CD4-positive, CD25-positive, alpha-beta regulatory T cell (primary cell): Measurements from ENCODE around the gene PUDP. TPM values are rescaled to one million over a fixed set of nuclear protein-coding genes. Genes with fewer than 3 reads are reported as not detected.
A peak's percentile ranks its signal among the peaks of the same experiment; 100 is the strongest.

Experiments used
- ATAC-seq, 2 donors: fragments of 150-1000 bp; cut with Tn5 transposase; one replicate each; pipeline ENCODE4 v1.10.0; 2021; ENCODE audit warnings: low read depth in 2 of 2, moderate number of reproducible peaks in 2 of 2, moderate library complexity in 1 of 2
- DNase-seq, 3 donors: peaks; one replicate each; pipeline versions ENCODE4 v3.0.0 to v3.0.0-alpha.2; 2012 to 2022; ENCODE audit warnings: mixed read lengths in 1 of 3
- H3K27ac ChIP-seq: one replicate; pipeline ENCODE4 v1.7.0; 2013; ENCODE audit warnings: mild to moderate bottlenecking, low read length; ENCODE audit not compliant: insufficient read depth, poor library complexity, severe bottlenecking
- H3K27me3 ChIP-seq: one replicate; pipeline ENCODE4 v1.7.0; 2013; ENCODE audit warnings: low read length; ENCODE audit not compliant: control insufficient read depth, insufficient read depth
- H3K36me3 ChIP-seq: one replicate; pipeline ENCODE4 v1.7.0; 2013; ENCODE audit warnings: mild to moderate bottlenecking, low read length, moderate library complexity; ENCODE audit not compliant: control insufficient read depth, insufficient read depth
- H3K4me1 ChIP-seq: 2 replicates; pipeline ENCODE4 v1.7.0; 2013; ENCODE audit warnings: mild to moderate bottlenecking, low read length; ENCODE audit not compliant: insufficient read depth, control insufficient read depth, poor library complexity, severe bottlenecking
- H3K4me3 ChIP-seq: one replicate; pipeline ENCODE4 v1.7.0; 2013; ENCODE audit warnings: low read depth, mild to moderate bottlenecking, low read length, moderate library complexity
- H3K9me3 ChIP-seq, 2 experiments: 1 replicate in 1 of 2; 2 replicates in 1 of 2; pipeline ENCODE4 v1.7.0; 2013; ENCODE audit warnings: low read length in 2 of 2, mild to moderate bottlenecking in 1 of 2, moderate library complexity in 1 of 2; ENCODE audit not compliant: control insufficient read depth in 2 of 2
- H3K27ac Mint-ChIP-seq, 3 donors: one replicate each; pipeline ENCODE4 v1.8.0; 2020 to 2022; ENCODE audit warnings: mild to moderate bottlenecking in 3 of 3, mixed read lengths in 3 of 3, moderate library complexity in 2 of 3
- H3K27me3 Mint-ChIP-seq: one replicate; pipeline ENCODE4 v1.8.0; 2022; ENCODE audit warnings: mild to moderate bottlenecking, mixed read lengths
- H3K36me3 Mint-ChIP-seq: one replicate; pipeline ENCODE4 v1.8.0; 2020; ENCODE audit warnings: mixed read lengths
- H3K4me1 Mint-ChIP-seq, 4 donors: one replicate each; pipeline ENCODE4 v1.8.0; 2020 to 2022; ENCODE audit warnings: mixed read lengths in 4 of 4, mild to moderate bottlenecking in 1 of 4
- H3K4me3 Mint-ChIP-seq, 4 donors: one replicate each; pipeline ENCODE4 v1.8.0; 2020 to 2022; ENCODE audit warnings: mild to moderate bottlenecking in 4 of 4, mixed read lengths in 4 of 4, moderate library complexity in 3 of 4
- H3K9me3 Mint-ChIP-seq, 7 donors: one replicate each; pipeline ENCODE4 v1.8.0; 2020 to 2022; ENCODE audit warnings: mixed read lengths in 7 of 7, mild to moderate bottlenecking in 3 of 7, moderate library complexity in 2 of 7
- polyA plus RNA-seq, 4 donors: library from polyadenylated mRNA; unstranded; fragments of 300-500 nt; fragmentation: Illumina TruSeq; gene quantifications; one replicate each; pipeline ENCODE4 v1.2.3, GENCODE V29; 2021
- total RNA-seq: library from RNA; stranded (reverse); gene quantifications from one replicate; pipeline ENCODE4 v1.2.3, GENCODE V29; 2022

PUDP gene
- total and polyA plus RNA-seq, 5 donors from 2014 or later, result 14.9 to 26.4 (median 21.4) TPM

DNA sequence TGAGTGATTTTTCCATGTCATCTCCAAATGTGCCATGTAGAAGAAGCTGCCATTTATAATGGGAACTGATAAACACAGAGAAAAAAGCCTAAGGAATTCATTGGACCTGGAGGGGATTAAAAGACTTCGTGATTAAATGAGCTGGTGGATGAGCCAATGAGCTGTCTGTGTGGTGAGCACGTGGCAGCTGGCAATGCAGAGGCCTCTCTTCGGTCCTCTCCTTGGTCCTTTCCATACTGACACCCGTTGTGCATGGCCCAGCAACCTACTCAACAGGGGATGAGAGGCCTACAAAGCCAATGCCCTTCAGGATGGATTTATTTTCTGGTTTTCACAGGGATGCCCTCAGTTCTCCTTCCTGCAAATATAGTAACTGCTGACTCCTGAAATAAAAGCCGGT lies 88.1 kb downstream of the PUDP start:
- Histone ChIP-seq H3K36me3 (peaks cover 7% of the 10 kb centered on the region), H3K4me1 (no peaks in the 10 kb centered on the region), H3K4me3 (no peak overlapping the region), H3K27me3 (no peaks in the 10 kb centered on the region), H3K27ac (no peak overlapping the region), H3K9me3 (no peaks in the 10 kb centered on the region)
- ATAC-seq (no peak), DNase-seq (no peak)
- no peaks in the 10 kb centered on the region for H3K27me3 Mint-ChIP-seq
- peaks cover 53% of the 10 kb centered on the region for H3K36me3 Mint-ChIP-seq
- H3K4me3 Mint-ChIP-seq, result peak overlapping the region in 1 of 4 donors; percentile 48
- no peaks in the 10 kb centered on the region for H3K9me3 Mint-ChIP-seq
- H3K4me1 Mint-ChIP-seq, result peaks cover 0 to 56% (median 12%) of the 10 kb centered on the region in 4 donors
- peak overlapping the region in 2 of 3 donors; percentile 44 to 81 for H3K27ac Mint-ChIP-seq

DNA sequence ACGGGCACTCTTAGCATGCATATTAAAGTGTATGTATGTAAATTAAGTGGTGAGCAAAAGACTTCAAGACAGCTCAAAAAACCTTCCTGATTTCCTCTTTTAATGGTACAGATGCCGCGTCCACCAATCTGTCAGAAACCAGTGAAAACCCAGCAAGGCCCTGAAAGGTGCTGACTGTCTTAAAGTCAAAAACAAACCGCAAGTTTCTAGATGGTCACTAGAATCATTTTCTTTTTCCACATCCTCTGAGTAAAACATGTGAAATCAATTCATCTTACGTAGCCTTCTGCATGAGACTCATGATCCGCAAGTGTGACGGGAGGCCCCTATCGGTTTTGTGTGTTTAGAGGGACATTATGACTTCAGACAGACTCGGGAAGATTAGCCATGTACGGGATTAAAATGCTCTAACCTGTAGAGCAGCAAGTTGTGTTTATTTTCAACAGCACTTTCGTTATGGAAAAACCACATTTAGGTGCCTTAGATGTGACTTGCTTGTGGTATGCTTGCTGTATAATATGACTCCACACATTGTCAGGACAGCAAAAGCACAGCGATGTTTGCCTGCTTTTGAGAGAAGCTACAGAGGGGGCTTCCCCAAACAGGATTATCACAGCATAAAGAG lies 88.6 kb downstream of the PUDP start:
- ATAC-seq, result no peak
- DNase-seq, result peak in 1 of 3 donors; percentile 21
- Mint-ChIP-seq H3K36me3 (peaks cover 51% of the 10 kb centered on the region), H3K4me3 (peak overlapping the region in 2 of 4 donors; percentile 10 to 17), H3K27ac (peak overlapping the region; percentile 44 to 81 (median 74)), H3K27me3 (no peaks in the 10 kb centered on the region), H3K9me3 (no peaks in the 10 kb centered on the region), H3K4me1 (peaks cover 0 to 53% (median 12%) of the 10 kb centered on the region in 4 donors)
- Histone ChIP-seq H3K9me3 (no peaks in the 10 kb centered on the region), H3K27me3 (no peaks in the 10 kb centered on the region), H3K4me1 (no peaks in the 10 kb centered on the region), H3K4me3 (no peak overlapping the region), H3K36me3 (peaks cover 7% of the 10 kb centered on the region), H3K27ac (no peak overlapping the region)

DNA sequence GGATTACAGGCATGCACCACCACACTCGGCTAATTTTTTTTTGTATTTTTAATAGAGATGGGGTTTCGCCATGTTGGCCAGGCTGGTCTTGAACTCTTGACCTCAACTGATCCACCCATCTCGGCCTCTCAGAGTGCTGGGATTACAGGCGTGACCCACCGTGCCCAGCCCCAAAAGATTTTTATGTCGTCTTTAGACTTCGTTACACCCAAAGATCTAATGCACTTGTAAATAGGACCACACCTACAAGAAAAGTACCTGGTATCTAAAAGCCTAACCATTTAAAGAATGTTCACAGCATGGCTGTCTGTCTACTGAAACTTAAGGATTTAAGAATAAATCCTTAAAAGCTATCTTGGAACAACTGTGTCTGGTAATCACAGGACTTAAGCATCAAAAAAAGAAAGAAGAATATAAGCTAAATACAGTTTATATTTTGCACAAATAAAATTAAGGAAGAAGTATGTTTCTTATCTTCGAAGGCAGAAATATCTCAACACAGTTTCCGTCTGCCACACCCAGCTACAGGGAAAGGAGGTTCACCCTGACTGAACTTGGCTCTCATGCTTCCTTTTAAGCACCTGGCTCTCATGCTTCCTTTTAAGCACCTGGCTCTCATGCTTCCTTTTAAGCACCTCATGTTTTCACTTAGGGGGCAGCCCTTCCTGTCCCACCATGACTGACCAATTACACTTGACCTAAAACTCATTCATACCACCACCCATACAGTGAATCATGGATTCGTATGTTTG lies 92.4 kb downstream of the PUDP start:
- no peak overlapping the region for H3K4me3 Mint-ChIP-seq
- H3K4me1 ChIP-seq, result no peaks in the 10 kb centered on the region
- H3K27me3 ChIP-seq, result no peaks in the 10 kb centered on the region
- peaks cover 6% of the 10 kb centered on the region for H3K36me3 ChIP-seq
- H3K4me3 ChIP-seq, result no peak overlapping the region
- no peak overlapping the region for H3K27ac ChIP-seq
- DNase-seq (peak in 1 of 3 donors; percentile 37), ATAC-seq (no peak)
- peak overlapping the region in 2 of 3 donors; percentile 38 to 45 for H3K27ac Mint-ChIP-seq
- H3K27me3 Mint-ChIP-seq, result no peaks in the 10 kb centered on the region
- no peaks in the 10 kb centered on the region for H3K9me3 Mint-ChIP-seq
- H3K4me1 Mint-ChIP-seq, result peaks cover 0 to 35% (median 8%) of the 10 kb centered on the region in 4 donors
- peaks cover 68% of the 10 kb centered on the region for H3K36me3 Mint-ChIP-seq
- no peaks in the 10 kb centered on the region for H3K9me3 ChIP-seq

DNA sequence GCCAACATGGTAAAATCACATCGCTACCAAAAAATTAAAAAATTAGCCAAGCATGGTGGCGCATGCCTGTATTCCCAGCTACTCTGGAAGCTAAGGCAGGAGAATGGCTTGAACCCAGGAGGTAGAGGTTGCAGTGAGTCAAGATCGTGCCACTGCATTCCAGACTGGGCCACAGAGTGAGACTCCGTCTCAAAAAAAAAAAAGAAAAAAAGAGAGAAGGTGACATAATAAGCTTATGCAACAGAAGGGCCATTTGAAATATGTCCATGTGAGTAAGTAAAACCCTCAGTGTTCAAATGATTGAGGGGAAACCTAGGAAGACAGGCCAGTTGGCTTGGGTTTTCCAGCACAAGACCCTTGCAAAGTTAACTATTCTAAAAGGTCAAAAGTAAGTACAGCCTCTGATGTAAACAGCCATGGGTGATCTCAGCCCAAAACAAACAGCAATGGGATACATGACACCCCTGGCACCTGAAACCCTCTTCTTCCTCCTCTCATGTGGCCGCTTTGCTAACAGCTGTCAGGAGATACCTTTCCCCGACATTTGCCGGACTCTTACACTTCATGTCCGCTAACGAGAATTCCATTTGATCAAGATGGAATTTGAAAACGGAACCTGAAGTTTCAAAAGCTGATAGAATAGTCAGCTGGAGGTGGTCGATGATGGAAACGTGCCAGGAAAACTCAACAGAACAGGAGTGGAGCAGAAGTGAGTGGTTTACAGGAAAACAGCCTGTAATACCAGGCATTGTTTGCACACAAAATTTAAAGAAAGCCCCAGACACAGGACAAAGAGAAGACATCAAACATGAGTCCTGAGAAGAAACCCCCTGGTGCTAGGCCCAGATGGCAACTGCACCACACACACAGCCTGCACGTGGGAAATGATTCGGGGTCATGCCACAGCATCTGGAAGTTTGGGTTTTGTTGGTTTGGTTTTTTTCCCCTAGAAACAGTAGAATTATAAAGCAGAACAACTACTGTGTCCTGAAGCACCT lies 93.4 kb downstream of the PUDP start:
- Mint-ChIP-seq H3K27ac (peak overlapping the region in 1 of 3 donors; percentile 73), H3K9me3 (no peaks in the 10 kb centered on the region), H3K36me3 (peaks cover 74% of the 10 kb centered on the region), H3K4me3 (no peak overlapping the region), H3K27me3 (no peaks in the 10 kb centered on the region), H3K4me1 (peaks cover 0 to 29% (median 8%) of the 10 kb centered on the region in 4 donors)
- H3K4me3 ChIP-seq, result no peak overlapping the region
- DNase-seq (no peak), ATAC-seq (no peak)
- H3K9me3 ChIP-seq, result no peaks in the 10 kb centered on the region
- H3K27me3 ChIP-seq, result no peaks in the 10 kb centered on the region
- H3K27ac ChIP-seq, result no peak overlapping the region
- peaks cover 11% of the 10 kb centered on the region for H3K36me3 ChIP-seq
- no peaks in the 10 kb centered on the region for H3K4me1 ChIP-seq

DNA sequence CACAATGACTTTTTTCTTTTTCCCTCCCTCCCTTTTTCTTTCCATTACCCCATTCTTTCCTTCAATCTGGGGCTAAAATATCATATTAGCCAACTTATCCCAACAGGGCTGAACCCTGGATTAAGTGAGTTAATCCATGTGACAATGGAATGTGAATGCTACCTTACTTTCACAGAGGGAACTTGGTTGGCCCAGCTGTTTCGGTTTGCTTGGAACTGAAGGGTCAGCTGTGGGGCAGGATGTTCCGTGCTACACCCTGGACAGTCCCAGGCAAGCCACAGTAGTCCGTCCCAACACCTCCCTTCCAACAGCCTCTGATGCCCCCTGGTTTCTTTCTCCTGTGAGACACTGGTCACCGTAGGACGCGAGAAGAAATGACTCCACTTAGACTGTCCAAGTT lies 95.4 kb downstream of the PUDP start:
- Mint-ChIP-seq H3K36me3 (peaks cover 65% of the 10 kb centered on the region), H3K27ac (no peak overlapping the region), H3K9me3 (no peaks in the 10 kb centered on the region), H3K4me1 (peaks cover 0 to 20% (median 5%) of the 10 kb centered on the region in 4 donors), H3K4me3 (no peak overlapping the region), H3K27me3 (no peaks in the 10 kb centered on the region)
- DNase-seq, result no peak
- Histone ChIP-seq H3K4me3 (no peak overlapping the region), H3K9me3 (no peaks in the 10 kb centered on the region), H3K27ac (no peak overlapping the region), H3K36me3 (peaks cover 8% of the 10 kb centered on the region), H3K27me3 (no peaks in the 10 kb centered on the region), H3K4me1 (no peaks in the 10 kb centered on the region)
- ATAC-seq, result no peak

DNA sequence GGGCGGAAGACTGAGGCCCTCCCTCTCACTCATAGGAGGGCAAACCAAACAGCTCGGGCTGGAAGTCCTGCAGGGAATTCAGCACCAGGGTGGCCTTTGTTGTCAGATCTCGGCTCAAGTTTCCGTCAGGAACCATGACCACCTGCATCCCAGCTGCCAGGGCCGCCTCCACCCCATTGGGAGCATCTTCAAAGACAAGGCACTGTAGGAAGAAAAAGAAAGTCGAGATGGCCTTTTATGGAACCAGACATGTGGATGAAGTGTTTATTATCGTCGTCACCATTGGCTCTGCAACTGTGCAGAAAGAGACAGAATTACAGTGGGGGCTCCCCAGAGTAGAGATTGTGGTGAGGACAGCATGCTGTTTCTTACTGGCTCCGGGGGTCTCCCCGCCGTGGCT lies 97.7 kb downstream of the PUDP start:
- H3K4me1 ChIP-seq, result no peaks in the 10 kb centered on the region
- Mint-ChIP-seq H3K9me3 (no peaks in the 10 kb centered on the region), H3K36me3 (peaks cover 46% of the 10 kb centered on the region), H3K27me3 (no peaks in the 10 kb centered on the region), H3K4me1 (peaks cover 0 to 4% (median 0%) of the 10 kb centered on the region in 4 donors), H3K4me3 (no peak overlapping the region), H3K27ac (no peak overlapping the region)
- no peak overlapping the region for H3K27ac ChIP-seq
- H3K9me3 ChIP-seq, result no peaks in the 10 kb centered on the region
- no peak for ATAC-seq
- no peak for DNase-seq
- peaks cover 6% of the 10 kb centered on the region for H3K36me3 ChIP-seq
- H3K27me3 ChIP-seq, result no peaks in the 10 kb centered on the region
- H3K4me3 ChIP-seq, result no peak overlapping the region

DNA sequence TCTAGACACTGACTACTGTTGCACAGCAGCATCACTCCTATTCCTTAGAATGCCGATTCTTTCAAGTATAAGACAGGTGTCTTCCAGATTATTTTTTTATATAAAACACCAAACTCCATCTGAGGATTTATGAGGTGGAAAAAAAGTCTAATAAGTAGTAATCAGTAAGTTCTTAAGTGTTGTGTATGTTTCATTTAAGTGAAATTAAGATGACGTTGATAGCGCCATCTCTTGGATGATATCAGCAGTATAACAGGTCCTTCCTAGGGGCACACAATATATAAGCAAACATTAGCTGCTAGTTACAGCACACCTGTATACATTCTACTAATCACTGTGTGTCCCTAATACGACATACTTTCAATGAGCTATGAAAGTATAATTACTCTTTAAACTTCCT lies 100.0 kb downstream of the PUDP start:
- Histone ChIP-seq H3K36me3 (peaks cover 6% of the 10 kb centered on the region), H3K4me3 (no peak overlapping the region), H3K9me3 (no peaks in the 10 kb centered on the region), H3K27me3 (no peaks in the 10 kb centered on the region), H3K27ac (no peak overlapping the region), H3K4me1 (no peaks in the 10 kb centered on the region)
- Mint-ChIP-seq H3K27ac (no peak overlapping the region), H3K4me1 (peaks cover 0 to 2% (median 0%) of the 10 kb centered on the region in 4 donors), H3K36me3 (peaks cover 40% of the 10 kb centered on the region), H3K9me3 (peaks cover 0 to 3% (median 0%) of the 10 kb centered on the region in 7 donors), H3K27me3 (no peaks in the 10 kb centered on the region), H3K4me3 (no peak overlapping the region)
- ATAC-seq, result no peak
- no peak for DNase-seq
